Activated T-helper 17 cell treated with anti-CD3 and anti-CD28 coated beads, Interleukin-2, amount 50 U/mL, for 72 hours (primary cell): Measurements from ENCODE around the gene WDR20. TPM values are rescaled to one million over a fixed set of nuclear protein-coding genes. Genes with fewer than 3 reads are reported as not detected.
"Not testable (repeated sequence)": the region's sequence is repeated elsewhere in the genome, so short reads cannot be mapped to it uniquely, and the experiment has no call there.

Source experiments
- ATAC-seq: fragments of 150-1000 bp; cut with Tn5 transposase; replicated peaks from 2 replicates; pipeline ENCODE4 v1.10.0; 2021; ENCODE audit warnings: mild to moderate bottlenecking, moderate library complexity
- H3K27ac Mint-ChIP-seq: one replicate; pipeline ENCODE4 v1.8.0; 2022; ENCODE audit warnings: mixed read lengths
- H3K27me3 Mint-ChIP-seq: one replicate; pipeline ENCODE4 v1.8.0; 2022; ENCODE audit warnings: mixed read lengths
- H3K36me3 Mint-ChIP-seq: one replicate; pipeline ENCODE4 v1.8.0; 2022; ENCODE audit warnings: low read depth, mild to moderate bottlenecking, mixed read lengths
- H3K4me1 Mint-ChIP-seq: one replicate; pipeline ENCODE4 v1.8.0; 2022; ENCODE audit warnings: mixed read lengths
- H3K4me3 Mint-ChIP-seq: one replicate; pipeline ENCODE4 v1.8.0; 2022; ENCODE audit warnings: mild to moderate bottlenecking, mixed read lengths
- H3K9me3 Mint-ChIP-seq: one replicate; pipeline ENCODE4 v1.8.0; 2022; ENCODE audit warnings: mixed read lengths
- total RNA-seq, 2 donors: library from RNA; stranded (reverse); gene quantifications; one replicate each; pipeline ENCODE4 v1.2.3, GENCODE V29; 2022

The WDR20 gene, protein sequence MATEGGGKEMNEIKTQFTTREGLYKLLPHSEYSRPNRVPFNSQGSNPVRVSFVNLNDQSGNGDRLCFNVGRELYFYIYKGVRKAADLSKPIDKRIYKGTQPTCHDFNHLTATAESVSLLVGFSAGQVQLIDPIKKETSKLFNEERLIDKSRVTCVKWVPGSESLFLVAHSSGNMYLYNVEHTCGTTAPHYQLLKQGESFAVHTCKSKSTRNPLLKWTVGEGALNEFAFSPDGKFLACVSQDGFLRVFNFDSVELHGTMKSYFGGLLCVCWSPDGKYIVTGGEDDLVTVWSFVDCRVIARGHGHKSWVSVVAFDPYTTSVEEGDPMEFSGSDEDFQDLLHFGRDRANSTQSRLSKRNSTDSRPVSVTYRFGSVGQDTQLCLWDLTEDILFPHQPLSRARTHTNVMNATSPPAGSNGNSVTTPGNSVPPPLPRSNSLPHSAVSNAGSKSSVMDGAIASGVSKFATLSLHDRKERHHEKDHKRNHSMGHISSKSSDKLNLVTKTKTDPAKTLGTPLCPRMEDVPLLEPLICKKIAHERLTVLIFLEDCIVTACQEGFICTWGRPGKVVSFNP
- 10 to 100 TPM; 30.9 to 33.0 TPM for total RNA-seq

DNA sequence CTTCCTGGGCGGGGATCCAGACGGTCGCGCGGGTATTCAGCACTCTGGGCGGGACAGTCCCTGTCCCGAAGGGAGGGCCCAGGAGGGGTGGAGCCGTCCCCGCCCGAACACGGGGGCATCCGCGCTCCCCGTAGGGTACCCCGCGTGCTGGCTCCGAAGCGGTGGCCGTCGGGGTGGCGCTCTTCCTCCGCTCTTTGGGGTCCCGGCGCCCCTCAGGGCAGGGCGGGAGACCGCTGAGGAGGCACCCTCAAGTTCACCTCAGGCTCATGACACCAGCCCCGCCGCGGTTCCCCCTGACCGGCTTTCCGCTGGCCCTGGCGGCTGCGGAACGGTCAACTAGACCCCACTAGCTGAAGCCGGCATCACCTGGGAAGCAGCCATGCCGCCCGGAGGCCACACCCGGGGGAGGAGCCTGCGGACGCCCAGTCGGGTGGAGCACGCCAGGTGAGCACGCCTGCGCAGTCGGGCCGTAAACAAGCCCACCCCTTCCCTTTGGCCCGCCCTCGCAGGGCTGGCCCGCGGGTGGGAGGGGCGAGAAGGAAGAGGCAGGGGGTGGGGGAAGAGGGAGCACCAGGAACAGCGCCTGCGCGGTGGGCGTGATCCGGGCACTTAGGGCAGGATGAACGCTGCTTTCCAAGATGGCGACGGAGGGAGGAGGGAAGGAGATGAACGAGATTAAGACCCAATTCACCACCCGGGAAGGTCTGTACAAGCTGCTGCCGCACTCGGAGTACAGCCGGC is at the start of gene WDR20:
TSS of gene WDR20 (plus strand) at position 612 of the 741 bp plus-strand sequence. CDS start at position 639, 27 bp downstream.
- Mint-ChIP-seq H3K4me3 (peak within 1 kb of the TSS; percentile 95), H3K4me1 (peaks cover 14% of the 10 kb centered on the region), H3K9me3 (no peaks in the 10 kb centered on the region), H3K27me3 (no peaks in the 10 kb centered on the region), H3K36me3 (peaks cover 37% of the 10 kb centered on the region), H3K27ac (peak within 1 kb of the TSS; percentile 98)
- ATAC-seq = peak; percentile 95

DNA sequence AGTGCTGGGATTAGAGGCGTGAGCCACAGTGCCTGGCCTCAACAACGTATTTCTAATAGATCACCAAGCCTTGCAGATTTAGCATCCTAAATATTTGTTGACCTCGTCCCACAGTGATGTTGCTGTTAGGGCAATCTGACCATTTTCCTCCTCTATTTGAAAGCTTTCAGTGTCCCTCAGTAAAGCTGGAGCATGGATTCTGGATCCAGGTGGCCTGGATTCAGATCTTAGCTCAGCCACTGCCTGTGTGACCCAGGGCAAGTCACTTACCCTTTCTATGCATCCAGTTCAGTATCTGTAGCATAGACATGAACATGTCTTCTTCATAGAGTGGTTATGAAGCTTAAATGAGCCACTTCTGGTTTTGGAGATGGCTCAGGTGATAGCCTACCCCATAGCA is 49.0 kb upstream of the WDR20 start:
- Mint-ChIP-seq H3K4me3 (no peak overlapping the region), H3K4me1 (peaks cover 34% of the 10 kb centered on the region), H3K27me3 (no peaks in the 10 kb centered on the region), H3K27ac (no peak overlapping the region), H3K36me3 (peaks cover 14% of the 10 kb centered on the region), H3K9me3 (no peaks in the 10 kb centered on the region)
- no peak for ATAC-seq

DNA sequence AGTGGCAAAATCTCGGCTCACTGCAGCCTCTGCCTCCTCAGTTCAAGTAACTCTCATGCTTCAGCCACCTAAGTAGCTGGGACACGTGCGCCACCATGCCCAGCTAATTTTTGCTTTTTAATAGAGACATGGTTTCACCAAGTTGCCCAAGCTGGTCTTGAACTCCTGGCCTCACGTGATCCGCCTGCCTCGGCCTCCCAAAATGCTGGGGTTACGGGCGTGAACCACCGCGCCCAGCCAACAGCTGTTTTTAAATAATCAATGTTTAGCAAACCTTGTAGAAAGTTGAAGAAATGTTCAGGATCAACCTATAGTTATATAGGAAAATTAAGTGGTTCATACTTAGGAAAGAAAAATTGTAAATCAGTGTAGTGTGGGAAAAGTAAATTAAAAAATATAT is 46.9 kb upstream of the WDR20 start:
- ATAC-seq = no peak
- no peaks in the 10 kb centered on the region for H3K9me3 Mint-ChIP-seq
- no peaks in the 10 kb centered on the region for H3K27me3 Mint-ChIP-seq
- no peak overlapping the region for H3K4me3 Mint-ChIP-seq
- peaks cover 43% of the 10 kb centered on the region for H3K4me1 Mint-ChIP-seq
- peaks cover 6% of the 10 kb centered on the region for H3K36me3 Mint-ChIP-seq
- H3K27ac Mint-ChIP-seq = no peak overlapping the region

DNA sequence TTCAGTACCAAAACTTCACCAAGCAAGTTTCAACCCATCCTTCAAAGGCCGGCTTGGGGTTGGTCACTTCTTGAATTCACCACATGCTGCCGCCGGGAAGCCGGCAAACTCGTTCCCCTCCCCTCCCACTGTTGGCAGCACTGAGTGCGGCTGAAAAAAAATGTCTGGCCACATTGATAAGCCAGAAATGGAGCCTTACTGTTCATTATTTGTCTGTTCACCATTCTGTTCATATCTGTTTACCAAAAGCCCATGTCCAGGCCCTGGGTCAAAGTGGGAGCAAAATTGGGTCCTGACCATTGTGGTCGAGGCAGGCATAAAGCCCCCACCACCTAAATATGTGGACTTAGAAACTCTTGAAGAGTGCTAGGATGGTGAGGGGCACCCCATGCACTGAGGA is 45.6 kb upstream of the WDR20 start:
- no peaks in the 10 kb centered on the region for H3K9me3 Mint-ChIP-seq
- ATAC-seq = no peak
- H3K4me3 Mint-ChIP-seq = no peak overlapping the region
- H3K36me3 Mint-ChIP-seq = peaks cover 4% of the 10 kb centered on the region
- H3K27ac Mint-ChIP-seq = no peak overlapping the region
- H3K27me3 Mint-ChIP-seq = no peaks in the 10 kb centered on the region
- H3K4me1 Mint-ChIP-seq = peaks cover 34% of the 10 kb centered on the region

DNA sequence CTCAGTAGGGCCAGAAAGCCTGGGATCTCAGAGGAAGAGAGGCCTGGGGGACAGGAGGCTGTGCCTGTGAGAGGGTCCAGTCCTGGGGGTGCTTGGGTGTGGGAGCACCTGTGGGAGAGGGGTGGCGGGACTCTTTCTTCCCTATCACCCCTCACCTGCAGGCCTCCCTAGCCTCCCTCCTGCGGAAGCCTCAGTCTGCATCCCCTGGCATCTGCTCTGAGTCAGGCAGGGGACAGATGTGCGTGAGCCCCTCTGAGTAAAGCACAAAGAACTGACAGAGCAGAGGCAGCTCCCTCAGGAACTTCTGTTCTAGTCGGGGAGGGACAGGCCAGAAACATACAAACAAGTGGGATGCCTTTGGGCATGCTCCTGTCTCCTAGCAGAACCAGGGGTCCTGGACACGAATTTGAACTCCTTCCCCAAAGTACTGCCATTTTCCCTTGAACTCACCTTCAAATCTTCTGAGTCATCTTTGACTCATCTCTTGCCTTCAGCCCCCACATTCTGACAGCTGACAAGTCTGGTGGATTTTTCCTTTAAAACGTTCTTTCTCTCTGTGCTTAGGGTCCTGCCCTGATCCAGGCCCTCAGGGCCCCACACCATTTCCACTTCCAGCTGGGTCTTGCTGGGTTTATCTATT is 44.3 kb upstream of the WDR20 start:
- Mint-ChIP-seq H3K27ac (peak overlapping the region; percentile 55), H3K4me1 (peaks cover 25% of the 10 kb centered on the region), H3K9me3 (no peaks in the 10 kb centered on the region), H3K4me3 (peak overlapping the region; percentile 10), H3K36me3 (no peaks in the 10 kb centered on the region), H3K27me3 (no peaks in the 10 kb centered on the region)
- peak; percentile 67 for ATAC-seq

DNA sequence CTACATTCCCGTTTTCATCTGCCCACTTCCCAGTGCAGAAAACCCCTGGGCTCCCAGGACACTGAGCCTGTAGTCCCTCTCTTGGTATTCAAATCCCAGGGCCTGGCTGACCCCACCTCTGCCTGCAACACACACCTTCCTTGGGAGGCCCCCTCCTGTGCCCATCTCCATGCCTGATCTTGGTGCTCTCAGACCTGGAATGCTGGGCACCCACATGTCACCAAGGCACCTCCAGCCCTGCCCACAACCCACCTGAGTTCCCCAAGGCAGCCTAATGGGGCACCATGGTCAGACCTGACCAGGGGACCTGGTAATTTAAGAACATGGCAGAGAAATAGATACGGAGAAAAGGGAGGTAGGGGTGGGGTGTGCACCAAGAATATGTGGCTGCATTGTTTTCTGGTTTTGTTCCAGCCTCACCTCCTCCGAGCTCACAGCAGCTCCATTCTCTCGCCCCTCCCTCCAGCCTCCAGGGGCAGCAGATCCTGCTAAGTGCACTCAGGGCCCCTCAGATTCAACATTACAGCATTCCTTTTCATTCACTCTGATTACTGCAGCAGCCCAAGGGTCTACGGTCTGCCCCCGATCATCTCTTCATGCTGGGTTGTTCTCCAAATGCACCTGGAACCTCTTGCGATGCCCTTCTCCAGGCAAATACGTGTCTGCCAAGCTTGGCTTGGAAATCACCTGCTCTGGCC is 43.7 kb upstream of the WDR20 start:
- Mint-ChIP-seq H3K4me3 (peak overlapping the region; percentile 10), H3K9me3 (no peaks in the 10 kb centered on the region), H3K4me1 (peaks cover 25% of the 10 kb centered on the region), H3K27ac (peak overlapping the region; percentile 20), H3K36me3 (no peaks in the 10 kb centered on the region), H3K27me3 (no peaks in the 10 kb centered on the region)
- ATAC-seq = peak; percentile 18

DNA sequence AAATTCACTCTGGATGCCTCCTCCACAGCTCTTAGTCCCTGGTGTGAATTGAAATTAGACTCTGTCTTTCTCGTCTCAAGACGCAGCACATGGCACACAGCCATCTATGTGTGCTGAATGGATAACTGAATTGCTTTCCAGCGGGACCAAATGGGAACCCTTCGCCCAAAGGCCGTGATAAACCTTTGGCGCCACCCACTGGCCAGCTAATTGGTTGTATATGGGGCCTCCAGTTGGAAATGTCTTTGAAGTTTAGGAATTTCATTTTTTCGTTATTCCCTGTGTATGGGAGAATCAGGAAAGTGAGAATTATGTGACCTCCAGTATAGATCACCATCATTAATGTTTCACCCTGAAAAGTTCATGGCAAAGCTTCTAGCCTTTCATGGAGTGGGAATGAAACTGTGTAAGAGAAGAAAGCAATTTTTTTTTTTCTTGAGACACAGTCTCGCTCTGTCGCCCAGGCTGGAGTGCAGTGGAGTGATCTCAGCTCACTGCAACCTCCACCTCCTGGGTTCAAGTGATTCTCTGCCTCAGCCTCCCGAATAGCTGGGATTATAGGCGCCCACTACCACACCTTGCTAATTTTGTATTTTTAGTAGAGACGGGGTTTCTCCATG is 43.0 kb upstream of the WDR20 start:
- Mint-ChIP-seq H3K36me3 (no peaks in the 10 kb centered on the region), H3K4me3 (peak overlapping the region; percentile 10), H3K27ac (peak overlapping the region; percentile 20), H3K4me1 (peaks cover 25% of the 10 kb centered on the region), H3K27me3 (no peaks in the 10 kb centered on the region), H3K9me3 (no peaks in the 10 kb centered on the region)
- ATAC-seq = peak; percentile 81

DNA sequence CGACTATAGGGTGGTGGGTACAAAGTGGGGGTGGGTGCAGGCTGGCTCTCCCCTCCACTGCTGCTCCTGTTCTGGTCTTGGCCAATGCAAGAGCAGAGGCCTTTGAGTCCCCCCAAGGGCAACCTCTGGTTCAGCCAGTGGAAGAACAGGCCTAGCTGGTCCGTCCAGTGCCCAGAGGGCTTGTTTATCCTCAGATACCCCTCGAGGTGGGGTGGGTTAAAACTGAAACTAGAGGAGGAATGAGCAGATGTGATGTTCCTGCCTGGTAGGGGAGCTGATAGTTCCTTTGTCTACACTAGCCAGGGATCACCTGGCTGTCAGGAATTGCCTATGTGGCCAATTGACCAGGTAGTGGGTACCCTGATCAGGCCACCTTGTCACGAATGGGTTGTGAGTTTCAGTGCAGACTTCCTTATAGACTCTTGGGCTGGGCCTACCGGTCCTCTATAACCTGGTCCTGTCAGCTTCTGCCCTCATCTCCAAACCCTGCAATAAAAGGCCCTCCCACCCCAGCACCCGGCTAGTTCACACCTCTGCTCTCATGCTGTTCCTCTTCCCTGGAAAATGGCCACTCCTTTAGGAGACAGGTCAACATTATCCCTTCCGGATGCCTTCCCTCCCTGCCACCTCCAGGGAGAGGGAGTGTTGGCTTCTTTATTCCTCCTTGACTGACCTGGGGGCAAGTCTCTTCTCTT is 42.1 kb upstream of the WDR20 start:
- no peak overlapping the region for H3K4me3 Mint-ChIP-seq
- H3K9me3 Mint-ChIP-seq = no peaks in the 10 kb centered on the region
- H3K27ac Mint-ChIP-seq = no peak overlapping the region
- H3K4me1 Mint-ChIP-seq = peaks cover 25% of the 10 kb centered on the region
- no peaks in the 10 kb centered on the region for H3K27me3 Mint-ChIP-seq
- ATAC-seq = no peak
- H3K36me3 Mint-ChIP-seq = no peaks in the 10 kb centered on the region

DNA sequence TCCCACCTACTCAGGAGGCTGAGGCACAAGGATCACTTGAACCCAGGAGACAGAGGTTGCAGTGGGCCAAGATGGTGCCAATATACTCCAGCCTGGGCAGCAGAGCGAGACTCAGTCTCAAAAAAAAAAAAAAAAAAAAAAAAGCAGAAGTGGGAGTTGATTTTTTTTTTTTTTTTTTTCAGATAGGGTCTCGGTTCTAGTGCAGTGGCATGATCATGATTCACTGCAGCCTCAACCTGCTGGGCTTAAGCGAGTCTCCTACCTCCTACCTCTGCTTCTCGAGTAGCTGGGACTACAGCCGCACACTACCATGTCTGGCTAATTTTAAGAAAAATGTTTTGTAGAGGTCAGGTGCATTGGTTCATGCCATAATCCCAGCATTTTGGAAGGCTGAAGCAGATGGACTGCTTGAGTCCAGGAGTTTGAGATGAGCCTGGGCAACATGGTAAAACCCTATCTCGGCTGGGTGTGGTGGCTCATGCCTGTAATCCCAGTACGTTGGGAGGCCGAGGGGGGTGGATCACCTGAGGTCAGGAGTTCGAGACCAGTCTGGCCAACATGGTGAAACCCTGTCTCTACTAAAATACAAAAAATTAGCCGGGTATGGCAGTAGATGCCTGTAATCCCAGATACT is 36.5 kb upstream of the WDR20 start:
- Mint-ChIP-seq H3K4me1 (no peaks in the 10 kb centered on the region), H3K9me3 (no peaks in the 10 kb centered on the region), H3K27me3 (no peaks in the 10 kb centered on the region), H3K4me3 (no peak overlapping the region), H3K36me3 (no peaks in the 10 kb centered on the region), H3K27ac (no peak overlapping the region)
- no peak for ATAC-seq

DNA sequence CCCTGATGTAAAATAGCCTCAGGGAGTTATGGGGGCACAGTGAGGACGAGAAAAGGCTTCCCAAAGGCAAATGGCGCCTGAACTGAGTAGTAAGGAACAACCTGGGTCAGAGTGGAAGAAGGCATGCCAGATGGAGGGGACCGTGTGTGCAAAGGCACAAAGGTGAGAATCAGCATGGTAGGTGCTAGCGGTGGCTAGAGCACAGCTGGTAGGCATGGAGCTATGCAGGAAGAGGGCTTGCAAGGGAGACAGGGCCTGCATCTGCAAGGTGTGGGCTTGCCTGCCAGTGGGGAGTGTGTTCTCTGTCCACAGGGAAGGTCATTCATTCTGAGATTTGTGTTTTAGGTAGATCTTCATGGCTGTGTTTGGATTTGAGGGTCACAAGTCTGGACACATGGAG is 34.3 kb upstream of the WDR20 start:
- Mint-ChIP-seq H3K4me3 (no peak overlapping the region), H3K27ac (no peak overlapping the region), H3K27me3 (no peaks in the 10 kb centered on the region)

DNA sequence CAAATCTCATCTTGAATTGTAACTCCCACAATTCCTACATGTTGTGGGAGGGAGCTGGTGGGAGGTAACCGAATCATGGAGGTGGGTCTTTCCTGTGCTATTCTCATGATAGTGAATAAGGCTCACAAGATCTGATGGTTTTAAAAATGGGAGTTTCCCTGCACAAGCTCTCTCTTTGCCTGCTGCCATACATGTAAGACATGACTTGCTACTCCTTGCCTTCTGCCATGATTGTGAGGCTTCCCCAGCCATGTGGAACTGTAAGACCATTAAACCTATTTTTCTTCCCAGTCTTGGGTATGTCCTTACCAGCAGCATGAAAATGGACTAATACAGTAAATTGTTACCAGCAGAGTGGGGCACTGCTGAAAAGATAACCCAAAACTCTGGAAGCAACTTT is 30.4 kb upstream of the WDR20 start:
- H3K27me3 Mint-ChIP-seq, H3K36me3 Mint-ChIP-seq, ATAC-seq, H3K27ac Mint-ChIP-seq, H3K9me3 Mint-ChIP-seq, H3K4me1 Mint-ChIP-seq, H3K4me3 Mint-ChIP-seq: not testable (repeated sequence)

More for the DNA sequence above, 34.3 kb upstream of the WDR20 start:
- ATAC-seq = no peak
- H3K9me3 Mint-ChIP-seq = no peaks in the 10 kb centered on the region
- H3K36me3 Mint-ChIP-seq = no peaks in the 10 kb centered on the region
- H3K4me1 Mint-ChIP-seq = no peaks in the 10 kb centered on the region

DNA sequence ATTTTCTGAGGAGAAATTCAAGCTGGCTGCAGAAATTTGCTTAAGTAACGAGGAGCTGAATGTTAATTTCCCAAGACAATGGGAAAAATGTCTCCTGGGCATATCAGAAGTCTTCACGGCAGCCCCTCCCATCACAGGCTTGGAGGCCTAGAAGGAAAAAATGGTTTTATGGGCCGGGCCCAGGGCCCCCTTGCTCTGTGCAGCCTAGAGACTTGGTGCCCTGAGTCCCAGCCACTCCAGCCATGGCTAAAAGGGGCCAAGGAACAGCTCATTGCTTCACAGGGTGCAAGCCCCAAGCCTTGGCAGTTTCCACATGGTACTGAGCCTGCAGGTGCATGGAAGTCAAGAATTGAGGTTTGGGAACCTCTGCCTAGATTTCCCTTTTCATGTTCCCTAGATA is 28.6 kb upstream of the WDR20 start:
- ATAC-seq = no peak
- no peaks in the 10 kb centered on the region for H3K9me3 Mint-ChIP-seq
- H3K4me3 Mint-ChIP-seq = no peak overlapping the region
- H3K36me3 Mint-ChIP-seq = no peaks in the 10 kb centered on the region
- H3K4me1 Mint-ChIP-seq = no peaks in the 10 kb centered on the region
- H3K27ac Mint-ChIP-seq = no peak overlapping the region
- no peaks in the 10 kb centered on the region for H3K27me3 Mint-ChIP-seq
